Stimulated activated CD8-positive, alpha-beta memory T cell treated with anti-CD3 and anti-CD28 coated beads, Interleukin-15, amount 100 ng/mL, for 24 hours (primary cell): ENCODE data around the gene CCDC120.

ENCODE experiments used
- DNase-seq: peaks from one replicate; pipeline ENCODE4 v3.0.0-alpha.2; 2020; ENCODE audit warnings: low read depth

The CCDC120 gene

GRCh38 chrX:49063715-49064114 is 4.9 kb downstream of the CCDC120 start:
- no peak for DNase-seq

GRCh38 chrX:49064303-49064702 is 5.5 kb downstream of the CCDC120 start:
- no peak for DNase-seq

DNA sequence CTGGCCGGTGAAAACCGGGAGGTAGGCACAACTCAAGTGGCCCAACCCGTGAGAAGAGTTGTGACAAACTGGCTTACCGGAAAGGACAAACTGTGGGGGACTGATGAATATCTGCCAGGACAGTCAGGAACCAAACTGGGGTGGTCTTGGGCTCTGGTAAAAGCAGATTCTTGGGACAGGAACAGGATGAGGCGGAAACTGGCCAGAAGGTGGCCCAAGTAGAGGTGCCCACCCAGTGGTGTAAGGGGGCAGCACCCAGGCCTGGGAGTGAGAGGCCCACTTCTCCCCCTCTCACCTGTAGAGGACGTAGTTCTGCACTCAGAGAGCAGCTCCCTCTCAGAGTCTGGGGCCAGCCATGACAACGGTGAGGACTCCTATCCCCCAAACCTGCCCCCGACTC is 5.9 kb downstream of the CCDC120 start:
- no peak for DNase-seq

DNA sequence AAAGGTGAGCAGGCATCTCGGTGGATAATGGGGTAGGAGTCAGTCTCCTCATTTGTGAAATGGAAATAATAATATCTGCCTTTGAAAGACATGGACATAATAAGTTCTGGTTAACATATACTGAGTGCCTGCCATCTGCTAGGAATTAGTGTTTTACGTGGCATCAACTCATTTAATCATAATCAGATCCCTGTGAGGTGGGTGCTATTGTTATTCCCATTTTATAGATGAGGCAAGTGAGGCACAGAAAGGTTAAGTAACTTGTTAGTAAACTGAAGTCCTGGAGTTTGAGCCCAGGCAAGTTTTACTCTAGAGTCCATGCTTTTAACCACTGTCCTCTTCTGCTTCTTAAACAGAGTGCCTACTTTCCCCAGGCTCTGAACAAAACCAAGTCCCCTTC is 7.5 kb downstream of the CCDC120 start:
- no peak for DNase-seq

DNA sequence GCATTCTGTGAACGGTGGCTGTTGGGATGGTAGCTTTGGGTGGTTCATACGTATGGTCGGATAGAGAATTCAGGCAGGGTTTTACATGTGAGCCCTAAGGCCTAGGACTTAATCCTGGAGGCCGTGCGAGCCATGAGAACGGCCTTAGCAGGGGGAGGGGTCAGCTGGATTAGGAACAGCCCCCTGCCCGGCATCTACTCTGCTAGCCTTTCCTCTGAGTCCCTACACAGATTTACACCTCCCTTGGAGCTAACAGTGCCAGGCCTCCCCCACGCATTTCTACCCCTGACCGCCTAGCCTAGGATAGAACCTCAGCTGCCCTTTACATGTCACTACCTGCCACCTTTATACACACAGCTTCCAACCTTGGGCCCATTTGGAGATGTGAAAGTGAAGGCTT is 7.9 kb downstream of the CCDC120 start:
- DNase-seq = no peak

- no peak for DNase-seq
Measured at GRCh38 chrX:49067285-49068120, 8.7 kb downstream of the CCDC120 start.

GRCh38 chrX:49069038-49069437 is 10.2 kb downstream of the CCDC120 start:
- DNase-seq = no peak

- no peak for DNase-seq
Measured at GRCh38 chrX:49070988-49071387, 12.2 kb downstream of the CCDC120 start.

- no peak for DNase-seq
Measured at GRCh38 chrX:49071877-49072711, 13.3 kb downstream of the CCDC120 start.

- no peak for DNase-seq
Measured at GRCh38 chrX:49072712-49073095, 13.9 kb downstream of the CCDC120 start.

DNA sequence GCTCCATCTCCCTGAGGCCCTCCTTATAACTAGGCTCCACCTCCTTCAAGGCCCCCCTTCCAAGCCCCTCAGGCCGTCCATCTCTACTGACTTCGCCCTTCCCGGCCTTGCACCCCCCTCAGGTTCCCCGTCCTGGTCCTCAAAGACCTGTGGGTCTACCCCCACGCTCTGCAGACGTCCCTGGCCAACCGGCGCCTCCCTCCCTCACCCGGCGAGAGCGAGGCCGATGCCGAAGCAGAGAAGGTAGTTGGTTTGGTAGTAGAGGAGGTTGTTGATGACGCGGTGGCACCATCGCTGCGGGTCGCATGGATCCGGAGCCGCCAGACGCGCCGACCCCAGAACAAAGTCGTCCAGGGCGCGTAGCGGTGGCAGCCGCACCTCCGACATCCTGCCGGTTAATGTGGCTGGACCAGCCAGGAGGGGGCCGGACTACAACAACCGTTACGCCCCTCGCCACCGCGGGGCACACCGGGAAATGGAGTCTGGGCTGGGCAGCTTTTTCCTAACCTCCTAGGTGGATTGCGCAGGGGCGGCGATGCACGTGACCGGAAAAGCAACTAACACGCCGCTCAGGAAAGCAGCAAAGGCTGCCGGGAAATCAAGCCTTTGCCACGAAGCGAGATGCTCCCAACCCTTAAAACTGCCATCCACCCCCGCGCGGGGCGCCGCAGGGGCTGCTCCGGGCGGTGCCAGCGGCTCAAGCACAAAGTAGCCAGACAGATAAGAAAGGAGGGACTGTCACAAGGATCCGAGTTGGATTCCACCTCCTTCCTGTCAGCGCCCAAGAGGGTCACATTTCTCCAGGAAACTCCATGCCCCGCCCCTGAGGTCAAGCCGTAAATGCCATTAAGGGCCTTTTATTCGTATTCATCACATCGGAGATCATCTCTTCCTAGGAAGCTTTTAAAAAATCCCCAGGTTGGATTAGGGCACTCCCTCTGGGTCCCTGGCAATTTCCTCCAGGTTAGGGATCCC is 15.1 kb downstream of the CCDC120 start, which contains the start of gene PRAF2:
TSS of gene PRAF2 (minus strand) at position 402 of the 975 bp plus-strand sequence. CDS start at position 387, 15 bp downstream.
- peak; percentile 60 for DNase-seq

- DNase-seq = no peak
Measured at GRCh38 chrX:49075347-49075746, 16.5 kb downstream of the CCDC120 start.

DNA sequence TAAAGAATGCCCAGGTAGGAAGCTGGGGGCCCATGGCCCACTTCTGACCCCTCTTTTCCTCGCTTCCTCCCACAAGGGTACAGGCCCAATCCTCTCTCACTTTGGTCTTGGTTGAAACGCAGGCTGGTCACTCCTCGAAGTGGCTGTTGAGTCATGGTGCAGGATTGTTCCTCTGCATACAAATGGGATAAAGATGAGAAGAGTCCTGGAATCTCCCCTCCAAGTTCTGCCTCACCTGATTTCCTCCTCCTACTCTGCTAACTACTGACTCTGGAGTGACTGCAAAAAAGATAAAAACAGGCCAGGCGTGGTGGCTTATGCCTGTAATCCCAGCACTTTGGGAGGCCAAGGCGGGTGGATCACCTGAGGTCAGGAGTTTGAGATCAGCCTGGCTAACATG is 19.1 kb downstream of the CCDC120 start:
- DNase-seq = no peak

DNA sequence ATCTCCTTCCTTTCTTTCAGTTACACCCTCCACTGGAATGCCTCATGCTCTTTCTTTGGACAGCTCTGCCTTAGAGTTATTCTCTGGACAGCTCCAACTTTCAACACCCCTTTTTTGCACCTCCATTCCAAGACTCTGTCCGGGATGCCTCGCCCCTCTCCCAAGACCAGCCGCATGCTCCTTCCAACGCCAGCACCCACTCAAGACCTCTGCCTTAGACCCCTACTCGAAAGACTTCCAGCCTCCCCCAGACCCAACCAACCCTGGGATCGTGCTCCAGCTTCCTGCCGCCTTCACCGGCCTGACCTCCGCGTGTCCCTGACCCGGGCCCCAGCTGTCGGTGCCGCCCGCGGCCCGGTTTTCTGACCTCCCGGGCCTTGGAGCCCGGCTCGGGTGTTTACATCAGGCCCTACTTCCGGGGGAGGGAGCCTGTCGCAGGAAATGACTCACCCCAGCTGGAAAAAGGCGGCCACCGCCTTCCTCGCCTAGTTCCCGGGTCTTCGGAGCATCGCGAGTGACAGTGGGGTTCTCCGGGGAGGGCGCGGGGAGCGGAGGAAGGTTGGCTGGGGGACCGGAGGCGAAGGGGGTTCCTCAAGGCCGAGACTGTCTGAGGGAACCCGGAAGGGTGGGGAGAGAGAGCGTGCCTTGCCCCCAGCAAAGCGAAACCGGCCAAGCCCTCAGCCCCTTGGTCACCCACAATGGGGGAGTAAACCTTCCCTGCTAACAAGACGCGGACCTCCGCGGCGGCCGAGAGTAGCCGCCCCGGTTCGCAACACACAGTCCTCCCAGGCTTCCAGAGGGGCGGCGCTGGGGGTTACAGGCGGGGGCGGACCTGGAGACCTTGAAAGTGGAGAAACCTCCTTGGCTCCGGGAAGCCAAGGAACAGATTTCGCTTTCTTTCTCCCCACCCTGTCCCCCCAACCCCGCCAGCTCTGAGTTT is 21.0 kb downstream of the CCDC120 start, which contains the start of gene WDR45:
TSS of gene WDR45 (minus strand) at position 399 of the 940 bp plus-strand sequence. CDS start 1,792 bp downstream, outside the sequence.
- peak; percentile 12 for DNase-seq

- no peak for DNase-seq
Measured at GRCh38 chrX:49082271-49082871, 23.6 kb downstream of the CCDC120 start.

- DNase-seq = no peak
Measured at GRCh38 chrX:49089553-49089952, 30.8 kb downstream of the CCDC120 start.

- DNase-seq = no peak
Measured at GRCh38 chrX:49096419-49096818, 37.6 kb downstream of the CCDC120 start.

GRCh38 chrX:49100704-49101628 is 42.2 kb downstream of the CCDC120 start:
- peak; percentile 59 for DNase-seq

GRCh38 chrX:49101629-49101984 is 42.8 kb downstream of the CCDC120 start:
- DNase-seq = no peak
